Ovary (tissue), 9 donors: Measurements from ENCODE around the gene FRA10AC1. TPM values are rescaled to one million over a fixed set of nuclear protein-coding genes. Genes with fewer than 3 reads are reported as not detected.

Source experiments
- DNase-seq, 5 donors: peaks; one replicate each; pipeline ENCODE4 v3.0.0-alpha.2; 2019 to 2020
- H3K27ac ChIP-seq, 2 donors: fragments of 200-600 bp; one replicate each; pipeline versions ENCODE4 v1.5.1 to v1.8.0; 2019 to 2022
- H3K27me3 ChIP-seq: fragments of 200-600 bp; one replicate; pipeline ENCODE4 v1.8.0; 2022
- H3K36me3 ChIP-seq: fragments of 200-600 bp; sonication (generic); one replicate; pipeline ENCODE4 v1.5.1; 2019
- H3K4me1 ChIP-seq: one replicate; pipeline ENCODE4 v1.8.1; 2013; ENCODE audit warnings: mild to moderate bottlenecking, moderate library complexity; ENCODE audit not compliant: insufficient read depth
- H3K4me3 ChIP-seq: fragments of 200-600 bp; sonication (generic); one replicate; pipeline ENCODE4 v1.5.1; 2017
- H3K9me3 ChIP-seq, 2 donors: fragments of 200-600 bp in 1 of 2; sonication (generic) in 1 of 2; one replicate each; pipeline versions ENCODE4 v1.5.1 to v1.8.1; 2013 to 2019; ENCODE audit warnings: mild to moderate bottlenecking in 1 of 2, moderate library complexity in 1 of 2
- EP300 ChIP-seq: sonication (generic); formaldehyde crosslinking; IDR thresholded peaks from one replicate; pipeline ENCODE4 v1.6.1; 2017; ENCODE audit warnings: antibody characterized with exemption
- POLR2A ChIP-seq: fragments of 450-650 bp; IDR thresholded peaks from one replicate; pipeline ENCODE4 v1.6.1; 2017; ENCODE audit warnings: antibody characterized with exemption, mild to moderate bottlenecking, moderate library complexity
- WGBS, 3 donors: extraction: QIAGEN DNeasy Blood & Tissue Kit in 1 of 3; methylation state at CpG; one replicate each; pipeline versions ENCODE4 v1.1.5 to v1.1.7; 2013 to 2017; 5-methylcytosine and 5-hydroxymethylcytosine counted together
- intact Hi-C, 4 donors: fragments of 100-400 bp; cut with DNase I; formaldehyde crosslinking; loops; one replicate each; pipeline versions ENCODE4 v1.11.0 to v1.15.1; 2022 to 2023
- polyA plus RNA-seq, 2 donors: library from polyadenylated mRNA; stranded (reverse); fragments of 200-250 nt in 1 of 2; fragments of 350-450 nt in 1 of 2; fragmentation: Illumina TruSeq in 1 of 2; extraction: RNeasy Lipid Tissue Mini Kit (QIAGEN cat#74804) in 1 of 2; gene quantifications; one replicate each; pipeline ENCODE4 v1.2.3, GENCODE V29; 2013 to 2014
- total RNA-seq, 7 donors: library from RNA; depleted of rRNA in 2 of 7; stranded (reverse); fragments of >200 nt in 2 of 7; fragmentation: NEBNext Ultra II Directional in 3 of 7; extraction: Animal tissue kit (Norgen Biotek cat#: 25700) in 3 of 7; gene quantifications; one replicate each; pipeline versions ENCODE4 v1.1.0 to v1.2.4, GENCODE V29; 2016 to 2023
- TF ChIP-seq, protein P1 (sequence below), 3 donors: fragments of 450-650 bp in 2 of 3; fragments of 200-600 bp in 1 of 3; IDR thresholded peaks; one replicate each; pipeline versions ENCODE4 v1.5.1 to v1.8.0; 2016 to 2022; ENCODE audit warnings: antibody characterized with exemption in 3 of 3, mild to moderate bottlenecking in 1 of 3
- donor health status: DM: no; HTN: no; CAD: no; lungs with moderate emphysema.
- donor health status: DM: no; HTN: no; CAD: no.
- donor health status: Bipolar disorder and iron deficiency.
- donor health status: DM: yes; HTN: yes; CAD: no.
- donor health status: DM: no; HTN: no; CAD: no.
- donor health status: DM: yes; HTN: yes; CAD: no.

Gene FRA10AC1
- total and polyA plus RNA-seq, 9 donors: 12.2 to 25.8 (median 23.0) TPM

DNA sequence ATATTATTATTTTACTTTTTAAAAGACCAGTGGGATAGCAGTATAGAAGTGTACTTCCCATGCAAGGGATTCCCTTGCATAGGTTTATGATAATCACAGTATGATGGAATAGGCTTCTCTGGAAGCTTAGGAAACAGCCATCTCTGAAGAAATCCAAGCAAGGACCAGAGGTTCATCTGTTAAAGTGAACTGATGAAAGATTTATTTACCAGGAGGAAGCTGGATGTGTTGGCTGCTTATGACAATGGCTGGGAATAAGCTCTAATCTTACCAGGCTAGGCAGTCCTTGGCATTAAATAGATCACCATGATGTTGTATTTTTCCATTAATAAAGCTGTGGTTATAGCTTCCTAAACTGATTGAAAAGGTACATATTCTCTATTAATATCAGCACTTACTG is 32.0 kb downstream of the FRA10AC1 start:
- intact Hi-C loops: no loop called here
- Histone ChIP-seq H3K27me3 (no peaks in the 10 kb centered on the region), H3K4me3 (no peak overlapping the region), H3K4me1 (no peaks in the 10 kb centered on the region), H3K36me3 (no peaks in the 10 kb centered on the region), H3K27ac (no peak overlapping the region), H3K9me3 (no peaks in the 10 kb centered on the region)
- TF ChIP-seq, protein P1, sequence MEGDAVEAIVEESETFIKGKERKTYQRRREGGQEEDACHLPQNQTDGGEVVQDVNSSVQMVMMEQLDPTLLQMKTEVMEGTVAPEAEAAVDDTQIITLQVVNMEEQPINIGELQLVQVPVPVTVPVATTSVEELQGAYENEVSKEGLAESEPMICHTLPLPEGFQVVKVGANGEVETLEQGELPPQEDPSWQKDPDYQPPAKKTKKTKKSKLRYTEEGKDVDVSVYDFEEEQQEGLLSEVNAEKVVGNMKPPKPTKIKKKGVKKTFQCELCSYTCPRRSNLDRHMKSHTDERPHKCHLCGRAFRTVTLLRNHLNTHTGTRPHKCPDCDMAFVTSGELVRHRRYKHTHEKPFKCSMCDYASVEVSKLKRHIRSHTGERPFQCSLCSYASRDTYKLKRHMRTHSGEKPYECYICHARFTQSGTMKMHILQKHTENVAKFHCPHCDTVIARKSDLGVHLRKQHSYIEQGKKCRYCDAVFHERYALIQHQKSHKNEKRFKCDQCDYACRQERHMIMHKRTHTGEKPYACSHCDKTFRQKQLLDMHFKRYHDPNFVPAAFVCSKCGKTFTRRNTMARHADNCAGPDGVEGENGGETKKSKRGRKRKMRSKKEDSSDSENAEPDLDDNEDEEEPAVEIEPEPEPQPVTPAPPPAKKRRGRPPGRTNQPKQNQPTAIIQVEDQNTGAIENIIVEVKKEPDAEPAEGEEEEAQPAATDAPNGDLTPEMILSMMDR (IDR thresholded peaks at IDR 0.05): no peak
- no peak for TF ChIP-seq EP300
- no peak for TF ChIP-seq POLR2A
- no peak for DNase-seq

- H3K27me3 ChIP-seq: no peaks in the 10 kb centered on the region
- intact Hi-C loops: no loop called here
- TF ChIP-seq POLR2A (no peak), EP300 (no peak)
- TF ChIP-seq, protein P1 (IDR thresholded peaks at IDR 0.05): no peak
- no peaks in the 10 kb centered on the region for H3K9me3 ChIP-seq
- DNase-seq: no peak
- H3K4me1 ChIP-seq: no peaks in the 10 kb centered on the region
- no peak overlapping the region for H3K27ac ChIP-seq
- no peaks in the 10 kb centered on the region for H3K36me3 ChIP-seq
- no peak overlapping the region for H3K4me3 ChIP-seq
- WGBS, 3 donors: 93 to 99% (median 97%) methylated on average over 3 of the region's 3 CpGs
These were observed 34.6 kb downstream of the FRA10AC1 start for GRCh38 chr10:93667795-93668194.

- DNase-seq: no peak
- Histone ChIP-seq H3K36me3 (no peaks in the 10 kb centered on the region), H3K4me3 (no peak overlapping the region), H3K27me3 (no peaks in the 10 kb centered on the region), H3K9me3 (no peaks in the 10 kb centered on the region), H3K4me1 (no peaks in the 10 kb centered on the region), H3K27ac (no peak overlapping the region)
- TF ChIP-seq EP300 (no peak), POLR2A (no peak)
- TF ChIP-seq, protein P1 (IDR thresholded peaks at IDR 0.05): no peak
- intact Hi-C loops: no loop called here
- 92 to 96% (median 93%) methylated on average over 4 of the region's 4 CpGs for WGBS, 3 donors
These were observed 36.4 kb downstream of the FRA10AC1 start for GRCh38 chr10:93666030-93666429.

- Histone ChIP-seq H3K27ac (no peak overlapping the region), H3K36me3 (no peaks in the 10 kb centered on the region), H3K9me3 (no peaks in the 10 kb centered on the region), H3K27me3 (no peaks in the 10 kb centered on the region), H3K4me3 (no peak overlapping the region), H3K4me1 (no peaks in the 10 kb centered on the region)
- intact Hi-C loops: no loop called here
- no peak for DNase-seq
- 5 to 23% (median 19%) methylated on average over 1 of the region's 1 CpG for WGBS, 3 donors
- no peak for TF ChIP-seq EP300
- no peak for TF ChIP-seq POLR2A
- TF ChIP-seq, protein P1 (IDR thresholded peaks at IDR 0.05): no peak
These were observed 44.6 kb downstream of the FRA10AC1 start for GRCh38 chr10:93657757-93658156.

GRCh38 chr10:93656155-93656554 is 46.2 kb downstream of the FRA10AC1 start:
- intact Hi-C loops: no loop called here
- Histone ChIP-seq H3K27me3 (no peaks in the 10 kb centered on the region), H3K4me3 (no peak overlapping the region), H3K4me1 (no peaks in the 10 kb centered on the region), H3K9me3 (no peaks in the 10 kb centered on the region), H3K36me3 (no peaks in the 10 kb centered on the region), H3K27ac (no peak overlapping the region)
- TF ChIP-seq POLR2A: no peak
- TF ChIP-seq, protein P1 (IDR thresholded peaks at IDR 0.05): no peak
- TF ChIP-seq EP300: no peak
- 65 to 77% (median 68%) methylated on average over 1 of the region's 1 CpG for WGBS, 3 donors
- no peak for DNase-seq
